GM12891 (cell line): Measurements from ENCODE around the gene TYW1B.

Experiments used
- PAX5 ChIP-seq: IDR thresholded peaks from 2 replicates; pipeline ENCODE4 v1.6.1; 2011; ENCODE audit warnings: low read length, moderate library complexity, mild to moderate bottlenecking; ENCODE audit not compliant: insufficient read depth, severe bottlenecking
- POLR2A ChIP-seq: IDR thresholded peaks from 2 replicates; pipeline ENCODE4 v1.6.1; 2011; ENCODE audit warnings: low read depth, low read length, control low read depth
- POLR2AphosphoS5 ChIP-seq: IDR thresholded peaks from 2 replicates; pipeline ENCODE4 v1.6.1; 2011; ENCODE audit warnings: low read depth, low read length, control low read depth
- POU2F2 ChIP-seq: IDR thresholded peaks from 2 replicates; pipeline ENCODE4 v1.6.1; 2011; ENCODE audit warnings: low read depth, mild to moderate bottlenecking, control low read depth, low read length, moderate library complexity
- TAF1 ChIP-seq: IDR thresholded peaks from 2 replicates; pipeline ENCODE4 v1.6.1; 2011; ENCODE audit warnings: low read depth, low read length, control low read depth

- TF ChIP-seq POLR2A (no peak), TAF1 (no peak), POU2F2 (no peak), POLR2AphosphoS5 (no peak), PAX5 (no peak)
Observed at GRCh38 chr7:72622532-72622931, 205.5 kb downstream of the TYW1B start.
